Measurements from ENCODE around the gene ADSL. TPM values are rescaled to one million over a fixed set of nuclear protein-coding genes. Genes with fewer than 3 reads are reported as not detected.

The ADSL gene
- total RNA-seq, 1 donor from 2014 or later: 41.0 TPM

DNA sequence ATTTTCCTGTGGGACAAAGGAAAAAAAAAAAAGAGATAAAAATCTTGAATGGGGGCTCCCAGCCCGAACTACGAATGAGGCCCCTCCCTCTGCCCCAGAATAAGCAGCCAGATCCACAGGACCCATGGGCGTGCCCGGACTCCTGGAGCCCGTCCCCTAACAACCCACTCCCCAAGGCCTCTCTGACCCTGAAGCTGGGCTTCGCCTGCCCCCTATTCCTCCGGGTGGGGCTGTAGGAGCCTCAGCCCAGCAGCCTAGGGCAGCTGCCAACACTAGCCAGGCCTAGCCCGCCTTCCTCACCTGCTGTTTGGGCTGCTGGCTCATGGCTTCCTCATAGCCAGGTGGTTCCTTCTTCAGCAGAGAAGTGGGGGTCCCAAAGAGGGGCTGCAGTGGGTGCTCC lies 70.7 kb downstream of the ADSL start:
- TF ChIP-seq POLR2A (IDR thresholded peaks at IDR 0.05) (no peak), POLR2AphosphoS5 (IDR thresholded peaks at IDR 0.05; ENCODE audit: insufficient read depth in 1 of 2, low read depth in 1 of 2) (no peak)
- TF ChIP-seq, protein P1, sequence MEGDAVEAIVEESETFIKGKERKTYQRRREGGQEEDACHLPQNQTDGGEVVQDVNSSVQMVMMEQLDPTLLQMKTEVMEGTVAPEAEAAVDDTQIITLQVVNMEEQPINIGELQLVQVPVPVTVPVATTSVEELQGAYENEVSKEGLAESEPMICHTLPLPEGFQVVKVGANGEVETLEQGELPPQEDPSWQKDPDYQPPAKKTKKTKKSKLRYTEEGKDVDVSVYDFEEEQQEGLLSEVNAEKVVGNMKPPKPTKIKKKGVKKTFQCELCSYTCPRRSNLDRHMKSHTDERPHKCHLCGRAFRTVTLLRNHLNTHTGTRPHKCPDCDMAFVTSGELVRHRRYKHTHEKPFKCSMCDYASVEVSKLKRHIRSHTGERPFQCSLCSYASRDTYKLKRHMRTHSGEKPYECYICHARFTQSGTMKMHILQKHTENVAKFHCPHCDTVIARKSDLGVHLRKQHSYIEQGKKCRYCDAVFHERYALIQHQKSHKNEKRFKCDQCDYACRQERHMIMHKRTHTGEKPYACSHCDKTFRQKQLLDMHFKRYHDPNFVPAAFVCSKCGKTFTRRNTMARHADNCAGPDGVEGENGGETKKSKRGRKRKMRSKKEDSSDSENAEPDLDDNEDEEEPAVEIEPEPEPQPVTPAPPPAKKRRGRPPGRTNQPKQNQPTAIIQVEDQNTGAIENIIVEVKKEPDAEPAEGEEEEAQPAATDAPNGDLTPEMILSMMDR (IDR thresholded peaks at IDR 0.05): no peak
- no peak overlapping the region for H3K27ac ChIP-seq
- no peaks in the 10 kb centered on the region for H3K27me3 ChIP-seq
- DNase-seq (ENCODE audit: extremely low spot score in 2 of 2): no peak
- H3K4me1 ChIP-seq: no peaks in the 10 kb centered on the region
- no peaks in the 10 kb centered on the region for H3K9me3 ChIP-seq
- H3K4me3 ChIP-seq: no peak overlapping the region
- peaks cover 0 to 47% of the 10 kb centered on the region in 2 donors for H3K36me3 ChIP-seq
- intact Hi-C loops (cut with DNase I): no loop called here

DNA sequence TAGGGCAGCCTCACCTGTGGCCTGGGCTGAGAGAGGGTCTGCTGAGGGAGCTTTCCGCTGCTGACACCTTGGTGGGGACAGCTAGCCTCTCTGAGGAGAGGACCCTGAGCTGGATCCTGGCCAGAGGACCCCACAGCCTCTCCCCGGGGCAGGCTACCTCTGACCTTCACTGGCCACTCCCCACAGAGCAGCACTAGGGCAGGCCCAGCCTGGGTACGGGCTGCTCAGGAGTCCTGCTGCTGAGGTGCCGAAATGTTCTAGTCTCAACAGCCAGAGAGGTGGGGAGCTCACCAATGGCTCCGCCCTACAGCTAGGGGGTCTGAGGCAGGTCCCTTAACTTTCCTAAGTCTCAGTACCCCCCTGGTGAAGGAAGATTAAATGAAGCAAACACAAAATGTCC lies 71.6 kb downstream of the ADSL start:
- TF ChIP-seq POLR2AphosphoS5 (IDR thresholded peaks at IDR 0.05; ENCODE audit: insufficient read depth in 1 of 2, low read depth in 1 of 2): no peak
- TF ChIP-seq, protein P1 (IDR thresholded peaks at IDR 0.05): no peak
- TF ChIP-seq POLR2A (IDR thresholded peaks at IDR 0.05): no peak
- Histone ChIP-seq H3K9me3 (no peaks in the 10 kb centered on the region), H3K4me3 (no peak overlapping the region), H3K27ac (no peak overlapping the region), H3K36me3 (peaks cover 0 to 55% of the 10 kb centered on the region in 2 donors), H3K27me3 (no peaks in the 10 kb centered on the region), H3K4me1 (no peaks in the 10 kb centered on the region)
- no peak for DNase-seq (ENCODE audit: extremely low spot score in 2 of 2)
- intact Hi-C loops (cut with DNase I): no loop called here

GRCh38 chr22:40418366-40419201 lies 72.3 kb downstream of the ADSL start:
- Histone ChIP-seq H3K9me3 (no peaks in the 10 kb centered on the region), H3K4me1 (no peaks in the 10 kb centered on the region), H3K36me3 (peaks cover 0 to 62% of the 10 kb centered on the region in 2 donors), H3K4me3 (no peak overlapping the region), H3K27me3 (no peaks in the 10 kb centered on the region), H3K27ac (no peak overlapping the region)
- intact Hi-C loops (cut with DNase I): no loop called here
- DNase-seq (ENCODE audit: extremely low spot score in 2 of 2): no peak
- no peak for TF ChIP-seq POLR2A (IDR thresholded peaks at IDR 0.05)
- TF ChIP-seq, protein P1 (IDR thresholded peaks at IDR 0.05): no peak
- no peak for TF ChIP-seq POLR2AphosphoS5 (IDR thresholded peaks at IDR 0.05; ENCODE audit: insufficient read depth in 1 of 2, low read depth in 1 of 2)

GRCh38 chr22:40419718-40420117 lies 73.4 kb downstream of the ADSL start:
- Histone ChIP-seq H3K36me3 (peaks cover 0 to 69% of the 10 kb centered on the region in 2 donors), H3K27me3 (no peaks in the 10 kb centered on the region), H3K4me3 (no peak overlapping the region), H3K4me1 (no peaks in the 10 kb centered on the region), H3K9me3 (no peaks in the 10 kb centered on the region), H3K27ac (no peak overlapping the region)
- intact Hi-C loops (cut with DNase I): no loop called here
- TF ChIP-seq, protein P1 (IDR thresholded peaks at IDR 0.05): no peak
- TF ChIP-seq POLR2AphosphoS5 (IDR thresholded peaks at IDR 0.05; ENCODE audit: insufficient read depth in 1 of 2, low read depth in 1 of 2) (no peak), POLR2A (IDR thresholded peaks at IDR 0.05) (no peak)
- no peak for DNase-seq (ENCODE audit: extremely low spot score in 2 of 2)
